ENCODE data around the gene PTTG1IP. TPM values are rescaled to one million over a fixed set of nuclear protein-coding genes. Genes with fewer than 3 reads are reported as not detected.

Gene PTTG1IP
- total RNA-seq, 2 experiments from 2014 or later: 46.0 to 49.9 TPM

DNA sequence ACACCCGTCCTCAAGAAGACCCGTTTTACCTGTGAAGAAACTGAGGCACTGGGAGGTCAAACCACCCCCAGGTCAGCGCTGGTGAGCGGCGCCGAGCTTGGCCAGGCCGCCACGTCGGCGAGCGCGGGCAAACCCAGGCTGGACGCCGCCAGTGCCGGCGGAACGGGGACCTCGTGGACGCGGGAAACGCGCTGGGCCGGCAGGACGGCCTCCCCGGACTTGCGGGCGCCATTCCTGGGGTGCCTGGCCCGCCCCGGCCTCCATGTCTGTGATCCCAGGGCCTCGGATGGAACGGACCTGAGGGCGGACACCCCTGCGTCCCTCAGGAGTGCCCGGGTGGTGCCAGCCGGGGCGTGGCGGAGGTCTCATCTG, 54.9 kb downstream of the PTTG1IP start:
- CTCF ChIA-PET: no interaction called here
- no peak for DNase-seq
- Mint-ChIP-seq H3K9me3 (ENCODE audit: low read depth) (peaks cover 11% of the 10 kb centered on the region), H3K27ac (peak overlapping the region; percentile 66), H3K36me3 (peaks cover 3% of the 10 kb centered on the region), H3K27me3 (no peaks in the 10 kb centered on the region), H3K4me1 (peaks cover 16% of the 10 kb centered on the region), H3K4me3 (peak overlapping the region; percentile 65)
- no peak for ATAC-seq

DNA sequence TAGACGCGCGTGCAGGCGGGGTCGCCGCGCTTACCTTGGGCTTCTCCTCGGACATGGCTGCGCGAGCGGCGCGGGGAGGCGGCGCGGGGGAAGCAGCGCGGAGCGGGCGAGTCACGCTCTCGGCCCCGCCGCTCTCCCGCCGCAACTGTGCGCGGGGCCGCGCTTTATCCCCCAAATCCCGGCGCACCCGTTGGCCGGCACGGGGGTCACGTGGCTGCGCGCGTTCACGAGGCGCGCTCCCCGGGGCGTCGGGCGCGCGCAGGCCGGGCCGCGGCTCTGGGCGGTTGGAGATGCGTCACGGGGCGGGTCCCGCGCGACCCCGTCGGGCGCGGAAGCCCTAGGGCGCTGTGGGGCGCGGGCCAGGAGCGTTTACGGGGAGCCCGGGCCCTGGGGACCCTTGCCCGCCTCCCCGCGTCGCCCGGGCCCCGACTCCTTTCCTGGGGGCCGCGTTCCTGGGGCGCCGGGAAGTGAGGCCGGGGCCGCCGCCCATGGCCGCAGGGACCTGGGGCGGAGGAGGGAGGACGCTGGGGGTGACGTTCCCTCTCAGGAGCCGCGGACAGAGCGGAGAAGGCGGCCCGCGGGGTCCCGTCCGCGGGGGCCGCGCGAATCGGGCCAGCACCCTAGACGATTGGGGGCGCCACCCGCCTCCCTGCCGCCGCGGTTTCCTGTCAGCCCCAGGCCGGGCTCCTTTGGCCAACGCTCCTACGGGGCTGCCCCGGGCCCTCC, 55.4 kb downstream of the PTTG1IP start, which contains the start of gene SUMO3:
SUMO3 (minus strand) TSS at position 149 of the 726 bp plus-strand sequence; CDS start at position 55, 94 bp downstream.
- H3K27me3 Mint-ChIP-seq: no peaks in the 10 kb centered on the region
- H3K9me3 Mint-ChIP-seq (ENCODE audit: low read depth): peaks cover 7% of the 10 kb centered on the region
- peaks cover 16% of the 10 kb centered on the region for H3K4me1 Mint-ChIP-seq
- peak within 1 kb of the TSS; percentile 66 for H3K27ac Mint-ChIP-seq
- CTCF ChIA-PET: interaction anchor here (1.0 kb wide), 3 partner anchors 17 to 57 kb away, joined by 7 to 8 read pairs (median 8); partner anchors contain the start of gene UBE2G2
- peak within 1 kb of the TSS; percentile 65 for H3K4me3 Mint-ChIP-seq
- ATAC-seq: peak; percentile 80
- H3K36me3 Mint-ChIP-seq: peaks cover 3% of the 10 kb centered on the region
- peak; percentile 88 for DNase-seq

DNA sequence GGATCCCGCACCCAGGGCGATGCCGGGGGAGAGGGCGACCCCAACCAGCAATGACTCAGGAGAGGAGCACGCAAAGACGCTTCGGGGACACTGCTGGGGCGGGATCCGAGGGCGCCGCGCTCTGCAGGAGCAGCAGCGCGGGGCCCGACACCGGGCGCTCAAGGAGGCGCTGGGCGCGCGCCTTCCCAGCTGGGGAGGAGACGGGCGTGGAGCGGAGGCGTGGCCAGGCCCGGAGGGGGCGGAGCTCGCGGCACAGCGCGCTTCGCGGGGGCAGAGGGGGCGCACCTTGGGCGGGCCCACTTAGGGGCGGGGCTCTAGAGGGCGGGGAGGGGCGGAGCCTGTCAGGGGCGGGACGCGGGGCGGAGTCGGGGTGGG, 56.0 kb downstream of the PTTG1IP start:
- Mint-ChIP-seq H3K4me3 (peak overlapping the region; percentile 65), H3K4me1 (peaks cover 18% of the 10 kb centered on the region), H3K27me3 (no peaks in the 10 kb centered on the region), H3K9me3 (ENCODE audit: low read depth) (peaks cover 4% of the 10 kb centered on the region), H3K27ac (no peak overlapping the region), H3K36me3 (peaks cover under 1% of the 10 kb centered on the region)
- CTCF ChIA-PET: interaction anchor here (0.6 to 1.0 kb wide), 4 partner anchors 16 to 57 kb away, joined by 3 to 8 read pairs (median 8); partner anchors contain the start of gene UBE2G2
- DNase-seq (peak; percentile 95), ATAC-seq (peak; percentile 89)

DNA sequence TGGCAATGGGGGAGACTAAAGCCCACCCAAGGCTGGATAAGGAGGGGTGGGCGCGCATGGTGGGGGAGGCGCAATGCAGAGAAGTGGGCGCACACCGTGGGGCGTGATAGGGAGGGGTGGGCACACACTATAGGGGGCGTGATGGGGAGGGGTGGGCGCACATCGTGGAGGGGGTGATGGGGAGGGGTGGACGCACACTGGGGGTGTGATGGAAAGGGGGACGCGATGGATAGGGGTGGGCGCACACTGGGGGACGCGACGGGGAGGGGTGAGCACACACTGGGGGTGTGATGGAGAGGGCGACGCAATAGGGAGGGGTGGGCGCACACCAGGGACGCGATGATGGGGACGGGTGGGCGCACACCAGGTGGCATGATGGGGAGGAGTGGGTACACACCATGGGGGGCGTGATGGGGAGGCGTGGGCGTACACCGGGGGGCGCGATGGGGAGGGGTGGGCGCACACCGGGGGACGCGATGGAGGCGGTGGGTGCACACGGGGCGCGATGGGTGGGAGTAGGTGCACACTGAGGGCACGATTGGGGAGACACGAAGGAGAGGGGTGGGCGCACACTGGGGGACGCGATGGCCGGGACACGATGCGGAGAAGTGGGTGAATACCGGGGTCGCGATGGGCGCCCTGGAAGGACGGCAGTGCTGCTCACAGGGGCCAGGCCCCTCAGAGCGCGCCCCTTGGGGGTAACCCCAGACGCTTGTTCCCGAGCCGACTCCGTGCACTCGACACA, 56.6 kb downstream of the PTTG1IP start:
- Mint-ChIP-seq H3K4me1 (peaks cover 22% of the 10 kb centered on the region), H3K4me3 (peak overlapping the region; percentile 67), H3K36me3 (peaks cover 2% of the 10 kb centered on the region), H3K27me3 (no peaks in the 10 kb centered on the region), H3K27ac (no peak overlapping the region), H3K9me3 (ENCODE audit: low read depth) (peaks cover 2% of the 10 kb centered on the region)
- CTCF ChIA-PET: interaction anchor here (0.6 to 2.7 kb wide), 5 partner anchors 16 to 58 kb away, joined by 3 to 14 read pairs (median 8); partner anchors contain the start of gene UBE2G2
- ATAC-seq: no peak
- DNase-seq: no peak

GRCh38 chr21:44815852-44816628, 57.5 kb downstream of the PTTG1IP start:
- Mint-ChIP-seq H3K4me1 (peaks cover 22% of the 10 kb centered on the region), H3K36me3 (peaks cover 3% of the 10 kb centered on the region), H3K27me3 (no peaks in the 10 kb centered on the region), H3K9me3 (ENCODE audit: low read depth) (no peaks in the 10 kb centered on the region), H3K27ac (no peak overlapping the region), H3K4me3 (peak overlapping the region; percentile 67)
- no peak for ATAC-seq
- CTCF ChIA-PET: interaction anchor here (2.7 kb wide), 1 partner anchor 15 kb away, joined by 14 read pairs; the partner anchor contains the start of gene UBE2G2
- DNase-seq: no peak

DNA sequence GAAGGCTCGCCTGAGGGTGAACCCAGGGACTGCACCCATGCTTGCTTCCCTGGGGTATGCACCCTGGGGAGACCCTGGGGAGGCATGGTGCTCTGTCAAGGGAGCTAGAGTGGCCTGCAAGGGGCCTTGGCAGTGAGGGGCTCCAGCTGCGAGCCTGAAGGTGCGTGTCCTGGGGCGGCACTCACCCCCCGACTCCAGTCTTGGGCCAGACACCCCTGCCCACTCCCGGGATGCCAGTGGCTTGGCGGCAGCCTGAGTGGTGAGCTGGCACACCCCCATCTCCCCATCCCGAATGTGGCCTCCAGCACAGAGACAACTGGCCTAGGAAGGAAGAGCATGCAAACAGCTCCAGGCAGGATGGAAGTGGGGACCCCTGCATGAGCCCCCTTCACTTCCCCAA, 58.3 kb downstream of the PTTG1IP start:
- H3K27me3 Mint-ChIP-seq: no peaks in the 10 kb centered on the region
- H3K27ac Mint-ChIP-seq: no peak overlapping the region
- peaks cover 22% of the 10 kb centered on the region for H3K4me1 Mint-ChIP-seq
- CTCF ChIA-PET: interaction anchor here (2.7 kb wide), 1 partner anchor 14 kb away, joined by 14 read pairs; the partner anchor contains the start of gene UBE2G2
- peaks cover 5% of the 10 kb centered on the region for H3K36me3 Mint-ChIP-seq
- no peaks in the 10 kb centered on the region for H3K9me3 Mint-ChIP-seq (ENCODE audit: low read depth)
- no peak overlapping the region for H3K4me3 Mint-ChIP-seq
- ATAC-seq: no peak
- no peak for DNase-seq

GRCh38 chr21:44814498-44815023, 58.9 kb downstream of the PTTG1IP start:
- no peak for ATAC-seq
- Mint-ChIP-seq H3K27ac (no peak overlapping the region), H3K36me3 (peaks cover 5% of the 10 kb centered on the region), H3K4me3 (no peak overlapping the region), H3K9me3 (ENCODE audit: low read depth) (no peaks in the 10 kb centered on the region), H3K4me1 (peaks cover 22% of the 10 kb centered on the region), H3K27me3 (no peaks in the 10 kb centered on the region)
- CTCF ChIA-PET: interaction anchor here (2.7 kb wide), 1 partner anchor 13 kb away, joined by 14 read pairs; the partner anchor contains the start of gene UBE2G2
- DNase-seq: no peak

- CTCF ChIA-PET: interaction anchor here (0.8 kb wide), 1 partner anchor 13 kb away, joined by 3 read pairs; no protein-coding TSS in a partner anchor
These were observed 59.8 kb downstream of the PTTG1IP start for GRCh38 chr21:44813727-44814126.

DNA sequence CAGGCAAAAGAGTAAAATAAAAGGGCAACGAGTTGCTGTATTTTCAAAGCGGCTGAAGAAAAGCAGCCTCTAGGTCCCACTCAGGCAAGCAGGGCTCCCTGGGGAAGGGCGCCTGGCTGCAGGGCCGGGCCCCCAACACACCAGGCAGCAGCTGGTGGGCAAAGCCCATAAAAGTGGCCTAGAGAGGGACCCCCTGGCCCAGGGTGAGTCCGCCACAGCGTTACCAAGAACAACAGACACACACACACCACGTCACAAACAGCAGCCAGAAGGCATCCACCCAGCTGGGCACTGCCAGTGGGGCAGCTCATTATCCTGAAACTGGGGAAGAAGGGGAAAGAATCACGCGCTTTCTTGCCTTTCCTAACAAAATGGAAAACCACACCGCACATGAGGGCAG, 60.3 kb downstream of the PTTG1IP start:
- no peaks in the 10 kb centered on the region for H3K27me3 Mint-ChIP-seq
- no peaks in the 10 kb centered on the region for H3K9me3 Mint-ChIP-seq (ENCODE audit: low read depth)
- peaks cover 22% of the 10 kb centered on the region for H3K4me1 Mint-ChIP-seq
- DNase-seq: no peak
- ATAC-seq: no peak
- no peak overlapping the region for H3K4me3 Mint-ChIP-seq
- CTCF ChIA-PET: interaction anchor here (0.7 to 0.8 kb wide), 2 partner anchors 12 to 323 kb away, joined by 3 read pairs; no protein-coding TSS in a partner anchor
- H3K36me3 Mint-ChIP-seq: peaks cover 10% of the 10 kb centered on the region
- no peak overlapping the region for H3K27ac Mint-ChIP-seq

More at GRCh38 chr21:44813727-44814126, 59.8 kb downstream of the PTTG1IP start:
- H3K4me3 Mint-ChIP-seq: no peak overlapping the region
- H3K27me3 Mint-ChIP-seq: no peaks in the 10 kb centered on the region
- no peak for ATAC-seq
- H3K36me3 Mint-ChIP-seq: peaks cover 10% of the 10 kb centered on the region
- H3K4me1 Mint-ChIP-seq: peaks cover 22% of the 10 kb centered on the region
- DNase-seq: no peak
- no peak overlapping the region for H3K27ac Mint-ChIP-seq
- H3K9me3 Mint-ChIP-seq (ENCODE audit: low read depth): no peaks in the 10 kb centered on the region

- no peak overlapping the region for H3K27ac Mint-ChIP-seq
- ATAC-seq (no peak), DNase-seq (no peak)
- no peaks in the 10 kb centered on the region for H3K9me3 Mint-ChIP-seq (ENCODE audit: low read depth)
- no peak overlapping the region for H3K4me3 Mint-ChIP-seq
- CTCF ChIA-PET: interaction anchor here (0.7 kb wide), 1 partner anchor 322 kb away, joined by 3 read pairs; no protein-coding TSS in a partner anchor
- H3K27me3 Mint-ChIP-seq: no peaks in the 10 kb centered on the region
- peaks cover 10% of the 10 kb centered on the region for H3K36me3 Mint-ChIP-seq
- peaks cover 22% of the 10 kb centered on the region for H3K4me1 Mint-ChIP-seq
These were observed 60.9 kb downstream of the PTTG1IP start for GRCh38 chr21:44812640-44813039.

DNA sequence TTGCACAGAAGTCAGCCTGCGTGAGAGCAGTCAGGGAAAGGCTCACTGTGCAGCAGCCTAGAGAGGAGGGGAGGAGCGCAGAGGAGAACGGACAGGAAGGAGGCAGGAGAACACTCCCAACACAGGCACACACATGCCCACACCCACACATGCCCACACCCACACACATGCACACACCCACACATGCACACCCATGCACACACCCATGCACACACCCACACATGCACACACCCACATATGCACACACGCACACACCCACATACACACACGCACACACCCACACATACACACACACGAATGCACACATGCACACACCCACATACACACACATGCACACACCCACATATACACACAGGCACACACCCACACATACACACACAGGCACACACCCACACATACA, 62.7 kb downstream of the PTTG1IP start:
- DNase-seq (no peak), ATAC-seq (no peak)
- Mint-ChIP-seq H3K4me3 (no peak overlapping the region), H3K27me3 (no peaks in the 10 kb centered on the region), H3K4me1 (peaks cover 20% of the 10 kb centered on the region), H3K36me3 (peaks cover 21% of the 10 kb centered on the region), H3K27ac (no peak overlapping the region), H3K9me3 (ENCODE audit: low read depth) (no peaks in the 10 kb centered on the region)
- CTCF ChIA-PET: no interaction called here

DNA sequence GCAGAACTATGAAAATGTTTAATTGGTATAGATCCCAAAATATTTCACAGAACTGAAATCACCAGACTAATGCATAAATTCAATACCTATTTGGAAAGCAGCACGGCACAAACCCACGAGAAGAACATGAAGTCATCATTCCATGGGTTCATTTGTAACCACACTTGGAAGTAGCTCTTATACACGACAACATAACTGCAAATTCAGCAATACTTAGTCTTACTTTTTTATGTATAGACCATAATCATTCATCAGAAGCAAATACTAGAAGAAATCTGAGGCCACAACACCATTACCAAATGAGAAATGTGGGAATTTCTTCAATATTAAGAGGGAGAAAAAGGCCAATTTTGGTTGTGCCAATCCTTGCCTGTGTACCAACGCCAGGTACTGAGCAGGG, 67.6 kb downstream of the PTTG1IP start:
- DNase-seq (no peak), ATAC-seq (no peak)
- Mint-ChIP-seq H3K27me3 (no peaks in the 10 kb centered on the region), H3K4me1 (peaks cover 21% of the 10 kb centered on the region), H3K9me3 (ENCODE audit: low read depth) (no peaks in the 10 kb centered on the region), H3K27ac (no peak overlapping the region), H3K4me3 (no peak overlapping the region), H3K36me3 (peaks cover 39% of the 10 kb centered on the region)
- CTCF ChIA-PET: interaction anchor here (1.0 to 4.9 kb wide), 2 partner anchors 12 to 127 kb away, joined by 3 to 25 read pairs; no protein-coding TSS in a partner anchor
